ENCODE results near the gene CNTN1.

Gene CNTN1

GRCh38 chr12:40691913-40692764 is at the start of gene CNTN1:
Gene CNTN1, plus strand, starts transcription at chr12:40692439.
- DNase-seq (ENCODE audit: low spot score) = peak; percentile 57

GRCh38 chr12:40643506-40643905 is 48.7 kb upstream of the CNTN1 start:
- DNase-seq (ENCODE audit: low spot score) = no peak

GRCh38 chr12:40643976-40644375 is 48.3 kb upstream of the CNTN1 start:
- no peak for DNase-seq (ENCODE audit: low spot score)

- DNase-seq (ENCODE audit: low spot score) = no peak
These were observed 47.5 kb upstream of the CNTN1 start for GRCh38 chr12:40644708-40645107.

- no peak for DNase-seq (ENCODE audit: low spot score)
These were observed 46.9 kb upstream of the CNTN1 start for GRCh38 chr12:40645361-40645760.

- DNase-seq (ENCODE audit: low spot score) = no peak
These were observed 45.8 kb upstream of the CNTN1 start for GRCh38 chr12:40646456-40646855.

- DNase-seq (ENCODE audit: low spot score) = no peak
These were observed 45.3 kb upstream of the CNTN1 start for GRCh38 chr12:40646911-40647310.

GRCh38 chr12:40647651-40648050 is 44.6 kb upstream of the CNTN1 start:
- no peak for DNase-seq (ENCODE audit: low spot score)

GRCh38 chr12:40648519-40648918 is 43.7 kb upstream of the CNTN1 start:
- DNase-seq (ENCODE audit: low spot score) = no peak

GRCh38 chr12:40650038-40650704 is 42.1 kb upstream of the CNTN1 start:
- no peak for DNase-seq (ENCODE audit: low spot score)

- DNase-seq (ENCODE audit: low spot score) = no peak
These were observed 36.8 kb upstream of the CNTN1 start for GRCh38 chr12:40655451-40655850.

- DNase-seq (ENCODE audit: low spot score) = no peak
These were observed 29.9 kb upstream of the CNTN1 start for GRCh38 chr12:40662366-40662765.

GRCh38 chr12:40663781-40664180 is 28.5 kb upstream of the CNTN1 start:
- no peak for DNase-seq (ENCODE audit: low spot score)

- no peak for DNase-seq (ENCODE audit: low spot score)
These were observed 24.1 kb upstream of the CNTN1 start for GRCh38 chr12:40668099-40668529.

- DNase-seq (ENCODE audit: low spot score) = no peak
These were observed 19.4 kb upstream of the CNTN1 start for GRCh38 chr12:40672741-40673271.

- no peak for DNase-seq (ENCODE audit: low spot score)
These were observed 11.1 kb upstream of the CNTN1 start for GRCh38 chr12:40681148-40681547.

- no peak for DNase-seq (ENCODE audit: low spot score)
These were observed 7.3 kb upstream of the CNTN1 start for GRCh38 chr12:40684986-40685385.

- no peak for DNase-seq (ENCODE audit: low spot score)
These were observed 4.0 kb upstream of the CNTN1 start for GRCh38 chr12:40688085-40688725.

- no peak for DNase-seq (ENCODE audit: low spot score)
These were observed 2.7 kb upstream of the CNTN1 start for GRCh38 chr12:40689576-40689975.

- no peak for DNase-seq (ENCODE audit: low spot score)
These were observed 547 bp downstream of the CNTN1 start for GRCh38 chr12:40692765-40693206.

GRCh38 chr12:40693207-40693821 is 1.1 kb downstream of the CNTN1 start:
- no peak for DNase-seq (ENCODE audit: low spot score)
